CD14-positive monocyte (primary cell): ENCODE data around the gene CPT1A. TPM values are rescaled to one million over a fixed set of nuclear protein-coding genes. Genes with fewer than 3 reads are reported as not detected.

Source experiments
- DNase-seq, 3 donors: peaks; one replicate each; pipeline ENCODE4 v3.0.0-alpha.2; 2011 to 2022
- H2AFZ ChIP-seq: 2 replicates; pipeline ENCODE4 v1.6.0; 2012; ENCODE audit warnings: mild to moderate bottlenecking, low read depth, low read length, inconsistent platforms; ENCODE audit not compliant: insufficient read depth, poor library complexity, severe bottlenecking
- H3K27ac ChIP-seq, 2 donors: 1 replicate in 1 of 2; 2 replicates in 1 of 2; pipeline ENCODE4 v1.5.1; 2012 to 2013; ENCODE audit warnings: low read length in 2 of 2, control low read depth in 1 of 2, inconsistent platforms in 1 of 2, low read depth in 1 of 2, mild to moderate bottlenecking in 1 of 2
- H3K27me3 ChIP-seq, 2 donors: one replicate each; pipeline versions ENCODE4 v1.6.0 to v1.6.1; 2011 to 2013; ENCODE audit warnings: low read length in 2 of 2; ENCODE audit not compliant: control insufficient read depth in 2 of 2, insufficient read depth in 2 of 2
- H3K36me3 ChIP-seq, 2 donors: replicated peaks in 1 of 2; 1 replicate in 1 of 2; 2 replicates in 1 of 2; pipeline versions ENCODE4 v1.5.1 to v1.6.1; 2012 to 2013; ENCODE audit warnings: low read length in 2 of 2, control low read depth in 1 of 2, inconsistent platforms in 1 of 2, mild to moderate bottlenecking in 1 of 2; ENCODE audit not compliant: insufficient read depth in 2 of 2, control insufficient read depth in 1 of 2
- H3K4me1 ChIP-seq, 2 donors: 1 replicate in 1 of 2; 2 replicates in 1 of 2; pipeline versions ENCODE4 v1.5.1 to v1.6.1; 2012 to 2013; ENCODE audit warnings: low read length in 2 of 2, control low read depth in 1 of 2, inconsistent platforms in 1 of 2, mild to moderate bottlenecking in 1 of 2, moderate library complexity in 1 of 2; ENCODE audit not compliant: insufficient read depth in 2 of 2, control insufficient read depth in 1 of 2
- H3K4me2 ChIP-seq: replicated peaks from 2 replicates; pipeline ENCODE3; 2012; ENCODE audit warnings: low read length, moderate library complexity, mild to moderate bottlenecking; ENCODE audit not compliant: poor library complexity, severe bottlenecking; ENCODE audit errors: extremely low read depth
- H3K4me3 ChIP-seq, 3 experiments: fragments of 200-600 bp in 1 of 3; sonication (generic) in 1 of 3; replicated peaks in 1 of 3; 1 replicate in 2 of 3; 2 replicates in 1 of 3; pipeline ENCODE4 v1.5.1; 2011 to 2013; ENCODE audit warnings: low read length in 3 of 3, mild to moderate bottlenecking in 3 of 3, control low read depth in 2 of 3, low read depth in 2 of 3, inconsistent platforms in 1 of 3, moderate library complexity in 1 of 3
- H3K79me2 ChIP-seq: 2 replicates; pipeline ENCODE4 v1.6.0; 2012; ENCODE audit warnings: mild to moderate bottlenecking, control low read depth, inconsistent platforms, low read length, moderate library complexity; ENCODE audit not compliant: insufficient read depth
- H3K9ac ChIP-seq: 2 replicates; pipeline ENCODE4 v1.6.0; 2017; ENCODE audit warnings: low read length, mild to moderate bottlenecking; ENCODE audit not compliant: insufficient read depth, poor library complexity, severe bottlenecking
- H3K9me3 ChIP-seq, 2 donors: replicated peaks in 1 of 2; 1 replicate in 1 of 2; 2 replicates in 1 of 2; pipeline versions ENCODE4 v1.5.1 to v1.6.1; 2012 to 2013; ENCODE audit warnings: low read length in 2 of 2, control low read depth in 1 of 2; ENCODE audit not compliant: control insufficient read depth in 1 of 2, insufficient read depth in 1 of 2
- H4K20me1 ChIP-seq: 2 replicates; pipeline ENCODE4 v1.6.0; 2012; ENCODE audit warnings: mild to moderate bottlenecking, low read length, control low read depth, moderate library complexity; ENCODE audit not compliant: insufficient read depth
- H3K27ac Mint-ChIP-seq, 7 donors: one replicate each; pipeline ENCODE4 v1.8.0; 2020; ENCODE audit warnings: mild to moderate bottlenecking in 7 of 7, mixed read lengths in 7 of 7, moderate library complexity in 6 of 7, inconsistent platforms in 2 of 7
- H3K27me3 Mint-ChIP-seq, 3 donors: one replicate each; pipeline ENCODE4 v1.8.0; 2021 to 2022; ENCODE audit warnings: low read depth in 3 of 3, mild to moderate bottlenecking in 3 of 3, mixed read lengths in 3 of 3, moderate library complexity in 3 of 3, inconsistent platforms in 1 of 3
- H3K36me3 Mint-ChIP-seq, 2 donors: one replicate each; pipeline ENCODE4 v1.8.0; 2020; ENCODE audit warnings: mixed read lengths in 2 of 2, inconsistent platforms in 1 of 2, mild to moderate bottlenecking in 1 of 2
- H3K4me1 Mint-ChIP-seq: one replicate; pipeline ENCODE4 v1.8.0; 2020; ENCODE audit warnings: mild to moderate bottlenecking, mixed read lengths
- H3K4me3 Mint-ChIP-seq, 2 donors: one replicate each; pipeline ENCODE4 v1.8.0; 2020; ENCODE audit warnings: mild to moderate bottlenecking in 2 of 2, mixed read lengths in 2 of 2, moderate library complexity in 1 of 2
- H3K9me3 Mint-ChIP-seq, 7 donors: one replicate each; pipeline ENCODE4 v1.8.0; 2020 to 2022; ENCODE audit warnings: mixed read lengths in 7 of 7, mild to moderate bottlenecking in 6 of 7, moderate library complexity in 6 of 7, inconsistent platforms in 2 of 7
- CTCF ChIP-seq: fragments of 200-600 bp; IDR thresholded peaks from one replicate; pipeline ENCODE4 v1.8.0; 2022; ENCODE audit warnings: antibody characterized with exemption, mild to moderate bottlenecking
- whole genome bisulfite sequencing: methylation state at CpG from one replicate; pipeline ENCODE4 v1.1.5; 2013; ENCODE audit warnings: missing lambda C conversion rate; ENCODE audit not compliant: insufficient coverage; 5-methylcytosine and 5-hydroxymethylcytosine counted together
- intact Hi-C, 2 donors: fragments of 100-400 bp; cut with micrococcal nuclease; formaldehyde crosslinking; loops; one replicate each; pipeline versions ENCODE4 v1.15.0 to v1.15.1; 2023
- polyA plus RNA-seq, 3 donors: library from polyadenylated mRNA; depleted of rRNA in 1 of 3; unstranded in 2 of 3; stranded (reverse) in 1 of 3; fragments of 300-500 nt in 2 of 3; fragments of >200 nt in 1 of 3; fragmentation: Illumina TruSeq in 2 of 3; gene quantifications; 1 replicate in 2 of 3; 2 replicates in 1 of 3; pipeline ENCODE4 v1.2.3, GENCODE V29; 2012 to 2021

CPT1A gene
- polyA plus RNA-seq, 3 donors, result 5.6 to 42.5 (median 7.0) TPM

GRCh38 chr11:68734111-68734510, 107.6 kb downstream of the CPT1A start:
- peak overlapping the region in 1 of 3 experiments; percentile 39 for H3K4me3 ChIP-seq
- no peak for TF ChIP-seq CTCF
- Mint-ChIP-seq H3K36me3 (peaks cover 13 to 17% of the 10 kb centered on the region in 2 donors), H3K4me1 (peaks cover 47% of the 10 kb centered on the region), H3K4me3 (no peak overlapping the region), H3K27ac (peak overlapping the region in 1 of 7 donors; percentile 33), H3K27me3 (no peaks in the 10 kb centered on the region), H3K9me3 (no peaks in the 10 kb centered on the region)
- WGBS, result 80% methylated on average over 1 of the region's 7 CpGs
- H2AFZ ChIP-seq, result no peak overlapping the region
- intact Hi-C loops, result no loop called here
- no peak overlapping the region for H3K9ac ChIP-seq
- H3K36me3 ChIP-seq, result peaks cover 2 to 12% of the 10 kb centered on the region in 2 donors
- no peaks in the 10 kb centered on the region for H3K9me3 ChIP-seq
- H3K79me2 ChIP-seq, result no peaks in the 10 kb centered on the region
- H3K4me1 ChIP-seq, result peaks cover 39 to 41% of the 10 kb centered on the region in 2 donors
- H3K27ac ChIP-seq, result peak overlapping the region in 1 of 2 donors; percentile 84
- H4K20me1 ChIP-seq, result no peaks in the 10 kb centered on the region
- H3K4me2 ChIP-seq, result no peak overlapping the region
- peak in 1 of 3 donors; percentile 49 for DNase-seq
- H3K27me3 ChIP-seq, result no peaks in the 10 kb centered on the region

- peaks cover 11% of the 10 kb centered on the region for H3K4me1 Mint-ChIP-seq
- peaks cover 0 to 2% (median 0%) of the 10 kb centered on the region in 3 donors for H3K27me3 Mint-ChIP-seq
- no peaks in the 10 kb centered on the region for H3K9me3 ChIP-seq
- no peaks in the 10 kb centered on the region for H3K79me2 ChIP-seq
- H3K27ac ChIP-seq, result no peak overlapping the region
- H3K36me3 ChIP-seq, result no peaks in the 10 kb centered on the region
- no peak for TF ChIP-seq CTCF
- no peak overlapping the region for H3K4me2 ChIP-seq
- peaks cover 9% of the 10 kb centered on the region in 2 donors for H3K36me3 Mint-ChIP-seq
- H4K20me1 ChIP-seq, result no peaks in the 10 kb centered on the region
- H2AFZ ChIP-seq, result no peak overlapping the region
- H3K9ac ChIP-seq, result no peak overlapping the region
- H3K27me3 ChIP-seq, result no peaks in the 10 kb centered on the region
- H3K4me1 ChIP-seq, result peaks cover 0 to 3% of the 10 kb centered on the region in 2 donors
- no peak for DNase-seq
- H3K4me3 Mint-ChIP-seq, result no peak overlapping the region
- H3K4me3 ChIP-seq, result no peak overlapping the region
- no peaks in the 10 kb centered on the region for H3K9me3 Mint-ChIP-seq
- WGBS, result no CpG with 5 or more reads among the region's 6 CpGs
- H3K27ac Mint-ChIP-seq, result no peak overlapping the region
- intact Hi-C loops, result no loop called here
Measured at GRCh38 chr11:68727783-68728182, 113.9 kb downstream of the CPT1A start.
